NOMO-1 treated with dmso at 0.1 percent for 144 hours (cell line): ENCODE results near the gene NCK2.

Experiments used
- DNase-seq: peaks from one replicate; lab custom pipeline; 2025; ENCODE audit not compliant: unreplicated experiment; lab: John Stamatoyannopoulos, UW

The NCK2 gene

GRCh38 chr2:105868060-105868459, 123.3 kb downstream of the NCK2 start:
- no peak for DNase-seq

GRCh38 chr2:105869341-105869740, 124.6 kb downstream of the NCK2 start:
- no peak for DNase-seq

GRCh38 chr2:105870062-105870461, 125.3 kb downstream of the NCK2 start:
- DNase-seq = no peak

GRCh38 chr2:105870858-105871257, 126.1 kb downstream of the NCK2 start:
- no peak for DNase-seq

GRCh38 chr2:105872142-105872728, 127.5 kb downstream of the NCK2 start:
- no peak for DNase-seq

- no peak for DNase-seq
These were observed 128.1 kb downstream of the NCK2 start for GRCh38 chr2:105872830-105873229.

GRCh38 chr2:105873281-105873680, 128.6 kb downstream of the NCK2 start:
- no peak for DNase-seq

- DNase-seq = no peak
These were observed 129.0 kb downstream of the NCK2 start for GRCh38 chr2:105873721-105874120.

GRCh38 chr2:105874466-105874865, 129.8 kb downstream of the NCK2 start:
- DNase-seq = no peak

- DNase-seq = no peak
These were observed 130.5 kb downstream of the NCK2 start for GRCh38 chr2:105875241-105875640.

GRCh38 chr2:105876191-105876590, 131.5 kb downstream of the NCK2 start:
- DNase-seq = no peak

- no peak for DNase-seq
These were observed 133.2 kb downstream of the NCK2 start for GRCh38 chr2:105877945-105878344.

- DNase-seq = no peak
These were observed 134.5 kb downstream of the NCK2 start for GRCh38 chr2:105879106-105879802.

GRCh38 chr2:105879803-105880300, 135.1 kb downstream of the NCK2 start:
- no peak for DNase-seq

GRCh38 chr2:105880637-105881036, 135.9 kb downstream of the NCK2 start:
- DNase-seq = no peak

GRCh38 chr2:105881286-105882136, 136.8 kb downstream of the NCK2 start:
- no peak for DNase-seq

- no peak for DNase-seq
These were observed 137.6 kb downstream of the NCK2 start for GRCh38 chr2:105882341-105882740.

GRCh38 chr2:105882920-105883435, 138.3 kb downstream of the NCK2 start:
- DNase-seq = no peak

- DNase-seq = no peak
These were observed 139.4 kb downstream of the NCK2 start for GRCh38 chr2:105883911-105884694.

GRCh38 chr2:105885456-105885855, 140.7 kb downstream of the NCK2 start:
- no peak for DNase-seq

- DNase-seq = no peak
These were observed 141.3 kb downstream of the NCK2 start for GRCh38 chr2:105886029-105886454.
